Activated naive CD8-positive, alpha-beta T cell treated with anti-CD3 and anti-CD28 coated beads, Interleukin-2, amount 50 U/mL, for 16 hours (primary cell): ENCODE measurements around the gene LRRC3.

ENCODE experiments used
- DNase-seq: peaks from one replicate; pipeline ENCODE4 v3.0.0-alpha.2; 2020; ENCODE audit warnings: low read depth, low spot score

LRRC3 gene

DNA sequence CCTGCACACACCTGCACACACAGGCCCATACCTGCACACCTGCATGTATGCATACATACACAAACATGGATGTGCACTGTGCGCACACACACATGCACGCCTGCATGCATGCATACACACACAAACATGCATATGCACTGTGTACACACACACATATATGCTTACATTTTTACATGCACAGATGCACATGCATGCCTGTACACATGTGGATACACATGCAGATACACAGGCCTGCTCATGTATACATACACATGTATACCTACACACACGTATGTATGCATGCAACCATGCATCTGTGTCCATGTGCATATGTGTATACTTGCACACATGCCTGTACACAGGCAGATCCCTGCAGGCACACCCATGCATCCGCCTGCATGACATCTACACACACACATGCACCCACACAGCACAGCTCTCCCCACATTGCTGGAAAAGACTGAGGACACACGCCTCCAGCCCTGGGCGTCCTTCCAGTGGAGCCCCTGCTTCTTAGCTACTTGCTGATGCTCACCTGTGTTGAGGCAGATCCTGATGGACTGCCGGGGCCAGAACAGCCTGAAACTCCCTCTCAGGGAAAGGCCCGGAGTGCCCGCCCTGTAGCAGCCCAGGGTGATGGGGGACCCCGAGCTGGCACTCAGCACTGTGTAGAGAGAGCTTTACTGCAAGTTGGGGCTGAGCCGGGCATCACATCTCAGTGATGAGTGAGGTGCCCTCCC, 56.1 kb downstream of the LRRC3 start:
- DNase-seq: no peak
